HepG2 (cell line): ENCODE measurements around the gene GRAMD1A. TPM values are rescaled to one million over a fixed set of nuclear protein-coding genes. Genes with fewer than 3 reads are reported as not detected.

Experiments used
- ATAD3A ChIP-seq: sonication (generic); formaldehyde crosslinking; IDR thresholded peaks from 2 replicates; pipeline ENCODE4 v1.4.0; 2020; ENCODE audit warnings: missing genetic modification reagents
- CREM ChIP-seq, 2 experiments: sonication (generic) in 1 of 2; formaldehyde crosslinking in 1 of 2; IDR thresholded peaks; 2 replicates each; pipeline versions ENCODE4 v1.4.0 to v1.6.1; 2016 to 2020; ENCODE audit warnings: antibody characterized with exemption in 1 of 2, mild to moderate bottlenecking in 1 of 2, missing genetic modification reagents in 1 of 2
- ERF ChIP-seq: IDR thresholded peaks from 2 replicates; pipeline ENCODE4 v1.6.1; 2018; ENCODE audit warnings: missing biosample characterization, missing genetic modification reagents
- ETV5 ChIP-seq: IDR thresholded peaks from 2 replicates; pipeline ENCODE4 v1.6.1; 2018; ENCODE audit warnings: missing biosample characterization, missing genetic modification reagents, inconsistent platforms, borderline replicate concordance
- ETV6 ChIP-seq: sonication (generic); formaldehyde crosslinking; conservative IDR thresholded peaks from 2 replicates; pipeline ENCODE4 v1.4.0; 2020; ENCODE audit warnings: missing genetic modification reagents
- FIP1L1 ChIP-seq: fragments of 200-400 bp; formaldehyde crosslinking; IDR thresholded peaks from 2 replicates; pipeline ENCODE4 v1.6.1; 2018; ENCODE audit warnings: low read depth, mild to moderate bottlenecking, low read length, moderate library complexity, borderline replicate concordance; ENCODE audit not compliant: insufficient read depth
- KAT7 ChIP-seq: IDR thresholded peaks from 2 replicates; pipeline ENCODE4 v1.6.1; 2018; ENCODE audit warnings: borderline replicate concordance, missing compliant biosample characterization
- MXD1 ChIP-seq: sonication (generic); formaldehyde crosslinking; IDR thresholded peaks from 2 replicates; pipeline ENCODE4 v1.4.0; 2020; ENCODE audit warnings: mild to moderate bottlenecking, missing genetic modification reagents
- PATZ1 ChIP-seq: sonication (generic); formaldehyde crosslinking; IDR thresholded peaks from 2 replicates; pipeline ENCODE4 v1.4.0; 2020; ENCODE audit warnings: missing genetic modification reagents
- PHF8 ChIP-seq: sonication (generic); formaldehyde crosslinking; IDR thresholded peaks from 2 replicates; pipeline ENCODE4 v1.5.0; 2020; ENCODE audit warnings: missing genetic modification reagents
- POGK ChIP-seq: sonication (generic); formaldehyde crosslinking; conservative IDR thresholded peaks from 2 replicates; pipeline ENCODE4 v1.8.0; 2022; ENCODE audit warnings: mild to moderate bottlenecking, moderate library complexity, missing genetic modification reagents
- U2AF2 ChIP-seq: fragments of 200-400 bp; formaldehyde crosslinking; IDR thresholded peaks from 2 replicates; pipeline ENCODE4 v1.6.1; 2017; ENCODE audit warnings: low read depth, mild to moderate bottlenecking, low read length
- ZBTB39 ChIP-seq: sonication (generic); formaldehyde crosslinking; IDR thresholded peaks from 2 replicates; pipeline ENCODE4 v1.5.0; 2020; ENCODE audit warnings: missing genetic modification reagents
- ZFX ChIP-seq: sonication (generic); formaldehyde crosslinking; IDR thresholded peaks from 2 replicates; pipeline ENCODE4 v1.4.0; 2020; ENCODE audit warnings: mild to moderate bottlenecking, low read depth, missing genetic modification reagents, moderate library complexity
- ZNF251 ChIP-seq: sonication (generic); formaldehyde crosslinking; IDR thresholded peaks from 2 replicates; pipeline ENCODE4 v1.9.0; 2021; ENCODE audit warnings: mild to moderate bottlenecking, missing genetic modification reagents
- ZNF44 ChIP-seq: sonication (generic); formaldehyde crosslinking; IDR thresholded peaks from 2 replicates; pipeline ENCODE4 v1.5.1; 2020; ENCODE audit warnings: mild to moderate bottlenecking, missing genetic modification reagents
- ZNF468 ChIP-seq: sonication (generic); formaldehyde crosslinking; IDR thresholded peaks from 2 replicates; pipeline ENCODE4 v1.8.0; 2022; ENCODE audit warnings: mild to moderate bottlenecking, moderate library complexity, missing genetic modification reagents
- ZNF569 ChIP-seq: sonication (generic); formaldehyde crosslinking; IDR thresholded peaks from 2 replicates; pipeline ENCODE4 v1.5.0; 2020; ENCODE audit warnings: mild to moderate bottlenecking, missing genetic modification reagents, moderate library complexity, borderline replicate concordance
- ZNF574 ChIP-seq: sonication (generic); formaldehyde crosslinking; IDR thresholded peaks from 2 replicates; pipeline ENCODE4 v1.4.0; 2020; ENCODE audit warnings: missing genetic modification reagents
- polyA plus RNA-seq, 8 experiments: library from polyadenylated mRNA; depleted of rRNA in 3 of 8; stranded (reverse) in 7 of 8; unstranded in 1 of 8; fragments of >200 nt; fragmentation: Illumina TruSeq in 4 of 8; extraction: Trizol in 4 of 8; gene quantifications; 2 replicates each; pipeline versions ENCODE4 v1.2.1 to v1.2.3, GENCODE V29; 2011 to 2016; ENCODE audit warnings: low read depth in 4 of 8, missing spikeins in 1 of 8, mixed read lengths in 1 of 8; ENCODE audit not compliant: insufficient read depth in 1 of 8
- total RNA-seq, 5 experiments: library from RNA; depleted of rRNA; stranded (reverse); fragments of >200 nt; fragmentation: Illumina TruSeq; extraction: Trizol; gene quantifications; 2 replicates each; pipeline ENCODE4 v1.2.3, GENCODE V29; 2016; ENCODE audit warnings: low read depth in 1 of 5

The GRAMD1A gene
- total and polyA plus RNA-seq, 2 of the 13 experiments (the other 11 are each of a cell fraction or from before 2014, with no cell fraction given), result 14.7 to 181 TPM

GRCh38 chr19:34963573-34964406, 36.3 kb upstream of the GRAMD1A start, which contains the start of gene ZNF792 (continued):
- no peak for TF ChIP-seq FIP1L1
- TF ChIP-seq MXD1 (CRISPR knock-in tag), result peak; percentile 38; the same call in 1 of the 2 replicates
- TF ChIP-seq ZNF251 (CRISPR knock-in tag), result no peak
- TF ChIP-seq POGK (CRISPR knock-in tag), result 0 out of 2 replicates have a peak, but pooled peaks have one; percentile 11
- TF ChIP-seq PHF8 (CRISPR knock-in tag), result peak; percentile 73
- 0 out of 2 replicates have a peak, but pooled peaks have one; percentile 41 for TF ChIP-seq KAT7
- no peak for TF ChIP-seq ZNF569 (CRISPR knock-in tag)
- peak; percentile 94 for TF ChIP-seq PATZ1 (CRISPR knock-in tag)
- TF ChIP-seq ZNF44, result 0 out of 2 replicates have a peak, but pooled peaks have one; percentile 16
- TF ChIP-seq ZNF574 (CRISPR knock-in tag), result peak; percentile 58
- no peak for TF ChIP-seq U2AF2
- peak; percentile 47; the same call in 1 of the 2 replicates for TF ChIP-seq ERF
- peak; percentile 88 for TF ChIP-seq ETV5 (CRISPR knock-in tag)
- TF ChIP-seq ETV6, result peak; percentile 36; the same call in 1 of the 2 replicates
- no peak for TF ChIP-seq ZNF468 (CRISPR knock-in tag)
- TF ChIP-seq ZBTB39 (CRISPR knock-in tag), result no peak
- no peak for TF ChIP-seq CREM (IDR thresholded peaks at IDR 0.05)
- no peak for TF ChIP-seq CREM (CRISPR knock-in tag; IDR thresholded peaks at IDR 0.05)
- TF ChIP-seq ATAD3A, result no peak
- TF ChIP-seq ZFX (CRISPR knock-in tag), result peak; percentile 92
